NCI-H1105 (cell line): ENCODE data around the gene NCBP3.
"Not testable (repeated sequence)": the region's sequence is repeated elsewhere in the genome, so short reads cannot be mapped to it uniquely, and the experiment has no call there.

Experiments used
- DNase-seq: peaks from one replicate; lab custom pipeline; 2025; lab: John Stamatoyannopoulos, UW

The NCBP3 gene

GRCh38 chr17:3792481-3792880, 53.6 kb downstream of the NCBP3 start:
- DNase-seq = no peak

GRCh38 chr17:3788200-3788599, 57.8 kb downstream of the NCBP3 start:
- DNase-seq = no peak

- DNase-seq = not testable (repeated sequence)
Observed at GRCh38 chr17:3785323-3785722, 60.7 kb downstream of the NCBP3 start.

GRCh38 chr17:3782751-3783150, 63.3 kb downstream of the NCBP3 start:
- no peak for DNase-seq

GRCh38 chr17:3780986-3781385, 65.1 kb downstream of the NCBP3 start:
- no peak for DNase-seq

GRCh38 chr17:3777366-3778120, 68.5 kb downstream of the NCBP3 start:
- DNase-seq = no peak

- DNase-seq = no peak
Observed at GRCh38 chr17:3773966-3774365, 72.1 kb downstream of the NCBP3 start.

GRCh38 chr17:3773511-3773910, 72.5 kb downstream of the NCBP3 start:
- no peak for DNase-seq

- no peak for DNase-seq
Observed at GRCh38 chr17:3772764-3773163, 73.3 kb downstream of the NCBP3 start.

GRCh38 chr17:3771140-3771539, 74.9 kb downstream of the NCBP3 start:
- no peak for DNase-seq

GRCh38 chr17:3770466-3770865, 75.6 kb downstream of the NCBP3 start:
- DNase-seq = no peak

- DNase-seq = no peak
Observed at GRCh38 chr17:3768769-3769168, 77.3 kb downstream of the NCBP3 start.

- DNase-seq = no peak
Observed at GRCh38 chr17:3768341-3768740, 77.7 kb downstream of the NCBP3 start.

GRCh38 chr17:3766779-3767178, 79.3 kb downstream of the NCBP3 start:
- no peak for DNase-seq

- DNase-seq = no peak
Observed at GRCh38 chr17:3765981-3766380, 80.1 kb downstream of the NCBP3 start.

GRCh38 chr17:3763777-3764170, 82.3 kb downstream of the NCBP3 start:
- DNase-seq = no peak

GRCh38 chr17:3762922-3763776, 82.9 kb downstream of the NCBP3 start:
- no peak for DNase-seq

GRCh38 chr17:3761918-3762380, 84.1 kb downstream of the NCBP3 start:
- DNase-seq = no peak

- DNase-seq = no peak
Observed at GRCh38 chr17:3761036-3761917, 84.8 kb downstream of the NCBP3 start.

- no peak for DNase-seq
Observed at GRCh38 chr17:3759597-3760216, 86.3 kb downstream of the NCBP3 start.

GRCh38 chr17:3755335-3756030, 90.6 kb downstream of the NCBP3 start:
- DNase-seq = no peak
